MM.1S (cell line): ENCODE results near the gene CELF2.

Experiments used
- DNase-seq: peaks from one replicate; pipeline ENCODE4 v3.0.0-alpha.2; 2015
- H2AFZ ChIP-seq: fragments of 300-600 bp; sonication (generic); 2 replicates; pipeline ENCODE4 v1.6.0; 2016; ENCODE audit warnings: antibody characterized with exemption, low read length
- H3F3A ChIP-seq: fragments of 300-600 bp; sonication (generic); 2 replicates; pipeline ENCODE4 v1.6.1; 2016; ENCODE audit warnings: mild to moderate bottlenecking, antibody characterized with exemption, low read length, moderate library complexity, mixed read lengths; ENCODE audit not compliant: insufficient read depth
- H3K27ac ChIP-seq: fragments of 300-600 bp; sonication (generic); 2 replicates; pipeline ENCODE4 v1.5.1; 2016; ENCODE audit warnings: mild to moderate bottlenecking, low read length
- H3K27me3 ChIP-seq: fragments of 300-600 bp; sonication (generic); replicated peaks from 2 replicates; pipeline ENCODE4 v1.6.0; 2016; ENCODE audit warnings: low read length; ENCODE audit not compliant: insufficient read depth
- H3K36me3 ChIP-seq: fragments of 300-600 bp; sonication (generic); replicated peaks from 2 replicates; pipeline ENCODE4 v1.6.1; 2016; ENCODE audit warnings: mild to moderate bottlenecking, low read length, mixed read lengths; ENCODE audit not compliant: insufficient read depth
- H3K4me1 ChIP-seq: fragments of 300-600 bp; sonication (generic); 2 replicates; pipeline ENCODE4 v1.6.1; 2016; ENCODE audit warnings: low read length, mixed read lengths
- H3K4me2 ChIP-seq: fragments of 300-600 bp; sonication (generic); 2 replicates; pipeline ENCODE4 v1.6.0; 2016; ENCODE audit warnings: low read depth, low read length
- H3K4me3 ChIP-seq: fragments of 300-600 bp; sonication (generic); 2 replicates; pipeline ENCODE4 v1.5.1; 2016; ENCODE audit warnings: low read length, mixed read lengths
- H3K79me2 ChIP-seq: fragments of 300-600 bp; sonication (generic); 2 replicates; pipeline ENCODE4 v1.6.1; 2016; ENCODE audit warnings: mixed run types, low read length, mixed read lengths
- H3K9ac ChIP-seq: fragments of 300-600 bp; sonication (generic); 2 replicates; pipeline ENCODE4 v1.6.1; 2016; ENCODE audit warnings: low read length, mixed read lengths
- H3K9me2 ChIP-seq: fragments of 300-600 bp; sonication (generic); replicated peaks from 2 replicates; pipeline ENCODE4 v1.6.1; 2016; ENCODE audit warnings: mild to moderate bottlenecking, low read length, mixed read lengths; ENCODE audit not compliant: insufficient read depth
- H3K9me3 ChIP-seq: fragments of 300-600 bp; sonication (generic); replicated peaks from 2 replicates; pipeline ENCODE4 v1.6.1; 2016; ENCODE audit warnings: mild to moderate bottlenecking, low read length, mixed read lengths; ENCODE audit not compliant: insufficient read depth
- H4K20me1 ChIP-seq: fragments of 300-600 bp; sonication (generic); 2 replicates; pipeline ENCODE4 v1.6.1; 2016; ENCODE audit warnings: mild to moderate bottlenecking, low read length, moderate library complexity, mixed read lengths; ENCODE audit not compliant: insufficient read depth
- CTCF ChIP-seq: fragments of 300-600 bp; sonication (generic); IDR thresholded peaks from 2 replicates; pipeline ENCODE4 v1.5.1; 2016; ENCODE audit warnings: antibody characterized with exemption, low read length, mixed read lengths
- EZH2 ChIP-seq: fragments of 300-600 bp; sonication (generic); optimal IDR thresholded peaks from 2 replicates; pipeline ENCODE3; 2017; ENCODE audit warnings: low read depth, mild to moderate bottlenecking, antibody characterized with exemption, low read length, mixed read lengths
- EZH2phosphoT487 ChIP-seq: fragments of 300-600 bp; sonication (generic); IDR thresholded peaks from 2 replicates; pipeline ENCODE4 v1.6.1; 2018; ENCODE audit warnings: antibody characterized with exemption, low read length

CELF2 gene

DNA sequence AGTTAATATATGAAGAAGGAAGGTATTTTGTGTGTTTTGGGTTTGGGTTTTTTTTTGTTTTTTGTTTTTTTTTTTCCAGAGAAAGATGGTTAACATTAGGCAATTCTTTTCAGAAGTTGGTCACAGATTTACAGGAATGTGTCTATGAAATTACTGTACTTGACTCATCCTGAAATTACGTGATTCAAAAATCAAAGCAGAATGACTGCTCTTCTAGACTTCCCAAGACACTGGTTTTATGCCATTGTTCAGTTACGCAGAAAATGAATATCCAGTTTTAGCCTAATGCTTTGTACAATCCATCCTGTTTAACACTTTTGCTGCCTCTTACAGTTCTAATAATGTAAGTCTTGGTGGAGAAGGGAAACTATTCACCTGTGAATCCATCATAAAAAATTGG, 39.7 kb upstream of the CELF2 start:
- Histone ChIP-seq H3K27me3 (no peaks in the 10 kb centered on the region), H3K79me2 (no peaks in the 10 kb centered on the region), H3K9me3 (no peaks in the 10 kb centered on the region), H3K27ac (no peak overlapping the region), H4K20me1 (no peaks in the 10 kb centered on the region), H3K4me2 (no peak overlapping the region), H2AFZ (no peak overlapping the region), H3K9me2 (no peaks in the 10 kb centered on the region), H3K4me1 (no peaks in the 10 kb centered on the region), H3F3A (no peaks in the 10 kb centered on the region), H3K4me3 (no peak overlapping the region), H3K36me3 (no peaks in the 10 kb centered on the region), H3K9ac (no peak overlapping the region)
- TF ChIP-seq EZH2phosphoT487 (no peak), EZH2 (no peak), CTCF (no peak)
- no peak for DNase-seq

DNA sequence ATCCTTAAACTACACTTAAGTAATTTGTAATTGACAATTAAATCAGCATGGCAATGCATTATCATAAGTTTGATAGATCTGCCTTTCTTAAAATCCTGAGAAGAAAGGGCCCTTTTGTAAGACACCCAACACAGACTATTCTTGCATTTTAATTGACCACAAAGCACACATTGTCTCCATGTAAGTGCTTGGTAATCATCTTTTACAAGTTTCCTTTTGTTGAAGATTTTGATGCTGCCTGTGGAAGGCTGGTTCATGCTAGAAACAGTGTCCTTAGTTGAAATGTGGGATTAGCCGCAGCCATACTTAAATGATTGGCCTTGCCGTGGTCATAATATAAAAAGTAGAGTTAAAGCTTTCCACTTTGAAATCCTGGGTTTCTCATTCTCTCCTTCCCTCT, 32.3 kb upstream of the CELF2 start:
- no peak overlapping the region for H3K4me2 ChIP-seq
- H3K36me3 ChIP-seq, result no peaks in the 10 kb centered on the region
- no peaks in the 10 kb centered on the region for H3K27me3 ChIP-seq
- H4K20me1 ChIP-seq, result no peaks in the 10 kb centered on the region
- H3K4me3 ChIP-seq, result no peak overlapping the region
- H3K4me1 ChIP-seq, result no peaks in the 10 kb centered on the region
- H3K27ac ChIP-seq, result no peak overlapping the region
- no peaks in the 10 kb centered on the region for H3K79me2 ChIP-seq
- H3F3A ChIP-seq, result no peaks in the 10 kb centered on the region
- H3K9me3 ChIP-seq, result no peaks in the 10 kb centered on the region
- H2AFZ ChIP-seq, result no peak overlapping the region
- H3K9ac ChIP-seq, result no peak overlapping the region
- DNase-seq, result no peak
- no peaks in the 10 kb centered on the region for H3K9me2 ChIP-seq
- TF ChIP-seq CTCF (no peak), EZH2 (no peak)

- Histone ChIP-seq H3K9me3 (no peaks in the 10 kb centered on the region), H2AFZ (no peak overlapping the region), H3K4me1 (no peaks in the 10 kb centered on the region), H3K79me2 (no peaks in the 10 kb centered on the region), H3K9me2 (no peaks in the 10 kb centered on the region), H3K27ac (no peak overlapping the region), H4K20me1 (no peaks in the 10 kb centered on the region), H3K4me2 (no peak overlapping the region), H3K27me3 (no peaks in the 10 kb centered on the region), H3K36me3 (no peaks in the 10 kb centered on the region), H3K9ac (no peak overlapping the region), H3F3A (no peaks in the 10 kb centered on the region), H3K4me3 (no peak overlapping the region)
- DNase-seq, result no peak
- TF ChIP-seq CTCF, result no peak
- no peak for TF ChIP-seq EZH2phosphoT487
- TF ChIP-seq EZH2, result no peak
Measured at GRCh38 chr10:10986606-10987005, 31.1 kb upstream of the CELF2 start.
